ENCODE data around the gene GRIA1.

The GRIA1 gene

GRCh38 chr5:153780876-153781705 lies 290.6 kb downstream of the GRIA1 start:
- DNase-seq (ENCODE audit: low spot score): no peak

DNA sequence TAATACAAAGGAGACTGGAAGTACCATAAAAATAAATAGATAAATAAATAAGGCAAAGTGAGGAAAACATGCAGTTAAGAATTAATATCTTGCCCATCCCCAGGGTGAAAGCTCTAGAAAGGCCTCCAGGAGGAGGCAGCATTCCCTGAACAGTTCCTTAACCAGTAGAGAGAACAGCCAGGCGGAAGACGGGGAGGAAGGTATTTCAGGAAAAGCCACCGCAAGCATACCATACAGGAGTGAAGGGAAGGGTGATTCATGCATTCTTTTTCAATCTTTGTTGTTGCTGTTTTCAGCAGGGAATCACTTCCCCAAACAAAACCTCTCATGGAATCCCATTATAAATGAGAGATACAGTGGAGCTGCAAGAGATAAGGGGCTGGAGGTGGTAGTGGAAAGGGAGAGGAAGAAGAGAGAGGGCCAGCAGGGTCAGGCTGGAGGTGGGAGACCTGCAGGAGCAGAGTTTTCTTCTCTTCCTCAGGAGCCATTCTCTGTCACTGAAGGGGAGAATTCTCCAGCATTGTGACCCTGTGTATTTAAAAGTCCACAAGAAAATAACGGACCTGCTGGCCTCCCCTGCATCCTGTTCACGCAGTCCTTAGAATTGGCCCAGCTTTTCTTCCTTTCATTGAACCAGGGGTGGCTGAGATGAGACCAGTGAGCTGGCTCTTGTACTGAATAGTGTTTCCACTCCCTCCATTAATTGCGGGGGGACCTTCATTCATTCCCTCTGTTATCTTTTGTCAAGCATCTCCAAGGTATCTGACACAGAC lies 292.3 kb downstream of the GRIA1 start:
- no peak for DNase-seq (ENCODE audit: low spot score)

- DNase-seq (ENCODE audit: low spot score): no peak
These were observed 292.8 kb downstream of the GRIA1 start for GRCh38 chr5:153783362-153783658.

GRCh38 chr5:153784277-153784676 lies 293.8 kb downstream of the GRIA1 start:
- DNase-seq (ENCODE audit: low spot score): peak; percentile 22

GRCh38 chr5:153791339-153791738 lies 300.9 kb downstream of the GRIA1 start:
- no peak for DNase-seq (ENCODE audit: low spot score)

DNA sequence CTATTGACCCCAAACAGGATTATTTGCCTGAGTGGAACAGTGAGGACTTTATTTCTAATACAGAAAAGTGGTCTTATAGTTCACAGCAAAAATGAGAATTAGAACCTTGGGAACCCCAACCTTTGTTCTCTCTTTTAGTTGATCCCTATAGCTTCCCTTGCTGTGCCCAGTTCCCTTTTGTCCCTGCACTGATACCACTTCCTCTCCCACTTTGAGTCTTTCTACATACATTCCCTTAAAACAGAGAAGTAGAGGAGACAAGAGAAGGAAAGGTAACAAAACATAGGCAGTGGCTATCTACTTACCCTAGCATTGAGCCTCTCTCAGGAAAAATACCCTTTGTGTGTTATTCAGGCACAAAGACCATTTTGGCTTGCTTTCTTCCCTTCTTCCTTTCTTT lies 301.8 kb downstream of the GRIA1 start:
- no peak for DNase-seq (ENCODE audit: low spot score)

- DNase-seq (ENCODE audit: low spot score): no peak
These were observed 303.2 kb downstream of the GRIA1 start for GRCh38 chr5:153793699-153794098.

DNA sequence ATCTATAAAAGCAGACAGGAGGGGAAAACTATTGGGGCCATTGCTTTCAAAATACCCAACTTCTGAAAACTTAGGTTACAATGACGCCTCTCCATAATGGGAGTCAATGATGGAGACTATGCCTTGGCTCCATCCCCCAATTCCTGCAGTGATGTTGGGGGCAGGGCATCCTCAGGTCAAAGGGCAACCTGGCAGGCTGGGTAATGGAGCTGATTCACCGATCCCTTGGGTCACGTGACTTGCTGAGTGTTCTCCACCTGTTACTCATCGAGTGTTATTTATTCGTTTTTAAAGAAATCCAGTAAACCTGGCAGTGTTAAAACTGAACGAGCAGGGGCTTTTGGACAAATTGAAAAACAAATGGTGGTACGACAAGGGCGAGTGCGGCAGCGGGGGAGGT lies 303.9 kb downstream of the GRIA1 start:
- no peak for DNase-seq (ENCODE audit: low spot score)

DNA sequence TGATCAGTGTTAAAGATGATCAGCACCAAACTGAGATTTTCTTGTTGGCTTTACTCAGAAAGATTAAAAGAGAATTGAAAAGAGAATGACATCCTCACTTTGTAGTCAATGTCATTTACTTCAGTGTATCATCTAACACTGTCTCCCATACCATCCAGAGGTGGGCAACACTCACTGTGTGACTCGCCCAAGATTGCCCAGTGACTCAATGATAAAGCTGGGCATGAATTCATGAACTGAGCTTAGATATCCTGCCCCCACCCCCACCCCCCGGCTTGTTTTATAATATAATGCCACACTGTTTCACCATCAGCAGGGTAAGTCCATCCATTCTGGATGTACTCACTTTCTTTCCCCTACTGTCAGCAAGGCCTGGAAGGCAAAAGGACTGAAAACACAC lies 306.1 kb downstream of the GRIA1 start:
- no peak for DNase-seq (ENCODE audit: low spot score)

GRCh38 chr5:153797484-153797883 lies 307.0 kb downstream of the GRIA1 start:
- DNase-seq (ENCODE audit: low spot score): no peak

DNA sequence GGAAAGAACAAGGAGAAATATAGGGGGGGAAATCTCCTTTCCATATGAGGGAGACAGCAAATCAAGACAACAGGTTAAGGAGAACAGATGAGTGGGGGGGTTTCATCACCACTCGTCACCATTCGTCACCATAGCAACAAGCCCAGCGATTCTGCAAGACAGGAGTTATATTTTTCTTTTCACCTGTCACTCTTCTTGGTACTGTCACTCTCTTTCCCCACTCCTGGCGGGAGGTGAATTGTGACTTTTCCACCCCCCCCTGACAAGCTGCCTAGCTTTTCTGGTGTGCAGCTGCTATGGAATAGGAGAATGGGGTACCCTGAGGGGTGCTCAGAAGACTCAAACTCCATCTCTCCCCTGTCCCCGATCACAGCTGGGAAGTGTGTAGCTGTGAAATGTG lies 308.4 kb downstream of the GRIA1 start:
- DNase-seq (ENCODE audit: low spot score): peak; percentile 26

GRCh38 chr5:153799466-153799865 lies 309.0 kb downstream of the GRIA1 start:
- no peak for DNase-seq (ENCODE audit: low spot score)

DNA sequence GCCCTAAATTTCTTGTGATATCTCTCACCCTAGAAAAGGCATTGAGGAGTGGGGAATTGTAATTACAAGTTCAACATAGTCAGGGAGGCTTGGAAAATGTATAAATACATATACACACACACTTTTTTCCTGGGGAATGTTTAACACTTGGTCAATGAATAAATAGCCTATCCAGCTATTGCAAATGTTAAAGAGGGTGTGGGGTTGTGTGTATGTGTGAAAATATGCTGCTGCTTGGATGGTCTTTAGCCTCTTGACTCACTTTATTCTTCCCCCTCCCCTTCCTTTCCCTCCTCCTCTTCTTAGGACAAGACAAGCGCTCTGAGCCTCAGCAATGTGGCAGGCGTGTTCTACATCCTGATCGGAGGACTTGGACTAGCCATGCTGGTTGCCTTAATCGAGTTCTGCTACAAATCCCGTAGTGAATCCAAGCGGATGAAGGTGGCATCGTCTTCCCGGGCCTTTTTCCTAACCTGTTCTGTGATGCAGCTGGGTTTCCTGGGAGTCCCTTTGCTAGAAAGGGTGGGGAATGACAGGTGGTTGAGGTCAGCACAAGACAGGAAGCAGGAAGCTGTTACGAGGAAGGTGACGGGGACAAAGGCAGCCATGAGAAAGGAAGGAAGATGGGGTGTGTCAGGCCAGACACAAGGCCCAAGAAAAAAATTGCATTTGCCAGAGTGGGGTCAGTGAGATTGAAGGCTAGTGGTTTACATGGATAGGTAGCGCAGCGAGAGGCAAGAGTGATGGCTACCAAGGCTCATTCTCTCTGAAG lies 311.8 kb downstream of the GRIA1 start:
- DNase-seq (ENCODE audit: low spot score): no peak

DNA sequence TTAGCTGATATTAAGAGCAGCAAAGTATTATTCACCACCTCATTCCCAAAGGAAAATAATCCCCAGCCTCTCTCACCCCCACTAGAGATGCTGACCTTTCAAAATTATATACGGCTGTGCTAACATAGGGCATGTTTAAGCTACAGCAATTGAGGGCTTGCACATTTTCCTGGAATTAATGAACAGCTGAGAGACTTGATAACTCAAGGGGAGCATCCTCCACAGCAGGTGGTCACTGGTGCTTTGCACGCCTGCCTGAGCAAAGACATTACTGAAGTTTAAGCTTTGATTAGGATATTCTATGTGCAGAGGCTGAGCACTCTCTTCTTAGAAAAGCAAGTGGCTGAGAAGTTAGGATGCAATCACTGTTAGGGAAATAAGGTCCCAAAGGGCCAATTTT lies 317.3 kb downstream of the GRIA1 start:
- no peak for DNase-seq (ENCODE audit: low spot score)

GRCh38 chr5:153809166-153809565 lies 318.7 kb downstream of the GRIA1 start:
- DNase-seq (ENCODE audit: low spot score): peak; percentile 25

DNA sequence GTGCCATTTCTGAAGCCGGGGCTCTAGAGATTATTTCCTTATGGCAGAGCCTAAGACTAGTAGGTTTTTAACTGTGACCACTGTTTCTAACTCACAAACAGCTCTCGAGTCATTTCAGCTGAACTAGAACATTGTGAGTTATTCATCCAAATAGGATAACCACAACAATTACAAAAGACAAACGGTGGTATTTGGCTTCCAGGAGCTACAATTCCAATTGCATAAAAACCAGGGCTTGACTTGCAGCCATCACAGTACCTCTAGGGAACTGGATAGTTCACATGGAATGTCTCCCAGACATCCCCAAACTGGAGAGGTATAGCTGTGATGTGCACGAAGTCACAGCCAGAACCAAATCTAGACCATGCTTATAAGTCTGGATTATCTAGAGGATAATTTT lies 323.4 kb downstream of the GRIA1 start:
- no peak for DNase-seq (ENCODE audit: low spot score)

DNA sequence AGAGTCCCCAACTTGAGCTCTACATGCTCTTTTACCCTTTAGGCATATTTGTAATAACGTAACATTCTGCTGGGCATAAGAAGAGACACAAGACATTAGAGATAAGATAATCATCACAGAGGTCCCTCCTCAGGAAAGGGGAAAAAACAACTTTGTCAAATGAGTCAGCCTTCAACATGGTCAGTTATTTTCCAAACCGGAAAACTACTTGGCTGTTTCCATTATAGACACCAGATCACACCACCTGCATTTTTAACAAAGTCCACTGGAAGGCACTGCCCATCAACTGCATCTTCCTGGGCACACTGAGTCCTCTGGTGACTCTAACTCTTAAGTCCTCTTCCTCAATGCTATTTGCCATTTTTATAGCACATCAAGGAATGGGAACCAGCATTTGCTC lies 326.4 kb downstream of the GRIA1 start:
- no peak for DNase-seq (ENCODE audit: low spot score)

DNA sequence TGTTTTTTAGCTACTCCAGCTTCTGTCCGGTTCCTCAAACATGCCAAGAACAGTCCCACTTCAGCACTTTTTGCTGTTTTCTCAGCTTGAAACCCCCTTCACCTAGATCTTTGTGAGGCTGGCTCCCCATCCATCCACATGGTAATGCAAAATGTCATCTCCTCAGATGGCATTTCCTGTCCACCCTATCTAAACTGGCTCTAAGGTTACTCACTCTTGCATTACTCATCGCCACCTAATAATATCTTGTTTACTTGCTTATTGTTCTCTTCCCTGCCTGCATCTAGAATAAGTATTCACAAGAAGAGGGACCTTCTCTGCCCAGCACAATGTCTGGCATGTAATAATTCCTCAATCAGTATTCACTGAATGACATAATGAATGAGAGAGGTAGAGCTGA lies 328.2 kb downstream of the GRIA1 start:
- no peak for DNase-seq (ENCODE audit: low spot score)

GRCh38 chr5:153823036-153823435 lies 332.6 kb downstream of the GRIA1 start:
- DNase-seq (ENCODE audit: low spot score): no peak

DNA sequence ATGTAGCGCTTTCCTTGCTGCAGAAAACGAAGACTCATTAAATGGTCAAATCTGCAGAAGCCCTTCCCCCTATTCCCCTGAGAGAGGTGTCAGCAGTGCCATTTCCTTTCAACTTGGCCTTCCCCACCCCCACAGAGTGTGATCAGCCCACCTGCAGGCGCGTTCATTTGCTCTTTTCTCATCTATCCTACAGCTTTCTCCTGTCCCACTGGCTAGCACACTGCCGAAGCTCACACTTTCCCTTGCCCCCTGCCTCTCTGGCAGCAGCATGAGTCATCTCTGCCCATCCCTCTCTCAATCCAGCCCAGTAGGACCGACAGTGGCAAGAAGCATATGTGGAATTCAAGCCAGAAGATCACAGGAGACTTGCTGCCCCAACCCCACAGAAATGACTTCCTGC lies 334.4 kb downstream of the GRIA1 start:
- DNase-seq (ENCODE audit: low spot score): no peak

DNA sequence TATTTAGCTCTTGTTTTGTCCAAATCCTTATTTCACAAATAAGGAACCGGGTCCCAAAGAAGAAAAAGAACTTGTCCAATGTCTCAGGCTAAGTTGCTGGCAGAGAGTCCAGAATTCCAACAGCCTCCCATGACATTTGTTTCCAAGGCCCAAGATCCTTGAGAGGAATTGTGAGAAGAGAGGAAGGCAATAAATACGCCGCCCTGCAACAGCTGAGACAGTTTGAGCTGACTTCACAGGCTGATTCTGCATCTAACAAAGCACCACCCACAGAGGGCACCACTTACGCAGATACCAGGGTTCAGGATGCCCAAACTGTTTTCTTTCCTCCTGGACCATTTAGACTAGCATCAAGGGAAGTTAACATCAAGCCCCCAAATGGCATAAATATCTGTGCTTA lies 336.9 kb downstream of the GRIA1 start:
- DNase-seq (ENCODE audit: low spot score): peak; percentile 53

DNA sequence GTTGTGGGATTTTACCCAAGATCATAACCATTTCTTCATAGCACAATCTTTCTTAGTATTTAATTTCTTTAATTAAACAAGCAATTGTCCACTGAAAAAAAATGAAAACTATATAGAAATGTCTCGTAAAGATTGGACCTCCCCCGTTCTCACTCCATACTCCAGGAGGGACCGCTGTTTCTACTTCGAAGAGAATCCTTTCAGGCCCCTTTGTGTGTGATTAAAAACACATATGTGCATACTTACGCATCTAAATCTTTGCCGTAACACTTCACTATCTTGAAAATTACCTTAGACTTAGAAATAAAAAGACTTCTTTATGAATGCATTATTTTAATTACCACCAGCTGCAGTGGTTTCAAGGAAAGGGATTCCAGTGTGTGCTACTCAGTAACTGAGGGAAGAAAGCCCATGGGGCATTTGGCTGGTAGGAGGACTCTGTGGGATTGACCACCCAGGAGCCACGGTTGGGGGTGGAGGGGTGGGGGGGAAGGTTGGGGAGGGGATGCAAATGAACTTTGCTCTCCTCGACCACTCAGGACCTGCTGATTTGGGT lies 339.1 kb downstream of the GRIA1 start:
- DNase-seq (ENCODE audit: low spot score): no peak

- DNase-seq (ENCODE audit: low spot score): no peak
These were observed 341.5 kb downstream of the GRIA1 start for GRCh38 chr5:153831973-153832372.
